ENCODE results near the gene COL1A2. TPM values are rescaled to one million over a fixed set of nuclear protein-coding genes. Genes with fewer than 3 reads are reported as not detected.

The COL1A2 gene
- total RNA-seq, 1 experiment from 2014 or later, result 42.1 TPM

DNA sequence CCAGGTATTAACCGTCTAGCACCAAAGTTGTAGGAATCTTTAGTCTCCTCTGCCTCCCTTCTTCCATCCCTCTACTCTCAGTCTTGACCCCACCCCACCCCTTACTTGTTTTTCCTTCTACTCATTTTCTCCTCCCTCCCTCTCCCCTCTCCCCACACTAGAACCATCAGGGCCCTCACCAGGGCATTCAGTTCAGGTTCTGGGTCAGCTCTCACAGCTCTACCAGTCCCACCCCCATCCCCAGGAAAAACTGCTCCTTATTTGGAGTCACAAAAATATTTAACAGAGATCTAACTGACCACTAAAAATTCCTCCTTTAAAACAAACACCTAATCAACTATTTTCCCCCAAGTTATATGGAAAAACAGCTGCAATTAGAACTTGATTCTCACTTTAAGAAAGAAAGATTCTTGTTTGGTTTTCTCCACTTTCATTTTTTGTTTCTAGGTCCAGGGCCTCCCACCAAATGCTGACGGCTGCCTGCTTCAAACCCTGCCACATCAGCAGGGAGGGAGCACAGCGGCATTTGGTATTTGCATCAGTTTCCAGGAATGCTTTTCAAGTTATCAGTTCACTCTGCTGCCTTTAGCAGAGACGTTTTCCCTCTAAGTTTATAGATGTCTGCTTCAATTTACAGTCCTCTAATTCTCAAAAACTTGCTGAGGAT, 2.8 kb upstream of the COL1A2 start:
- peaks cover 8% of the 10 kb centered on the region for H3K27me3 Mint-ChIP-seq (ENCODE audit: low read depth)

More for the DNA sequence above, 2.8 kb upstream of the COL1A2 start:
- Histone ChIP-seq H3T11ph (ENCODE audit: low read length) (no peak overlapping the region), H2AFZ (ENCODE audit: low read length) (no peak overlapping the region), H3K4me2 (ENCODE audit: insufficient read depth, insufficient read length, low read length) (no peak overlapping the region), H3K9ac (ENCODE audit: extremely low read depth, insufficient read length, low read length) (no peak overlapping the region), H3K56ac (ENCODE audit: insufficient read length, low read depth, low read length) (no peak overlapping the region), H3K79me1 (ENCODE audit: insufficient read depth, low read depth, low read length, poor library complexity, severe bottlenecking) (no peaks in the 10 kb centered on the region), H2BK15ac (ENCODE audit: low read depth, low read length) (no peak overlapping the region), H3K4me1 (ENCODE audit: insufficient read depth, low read length) (peaks cover 4% of the 10 kb centered on the region; the same call in 1 of the 2 replicates), H3K27me3 (ENCODE audit: insufficient read depth, low read length) (no peaks in the 10 kb centered on the region), H4K20me1 (ENCODE audit: control insufficient read depth, insufficient read depth, insufficient read length) (no peaks in the 10 kb centered on the region), H2AK5ac (ENCODE audit: insufficient read length, low read length) (no peak overlapping the region), H3K9me3 (ENCODE audit: control insufficient read depth, low read depth, low read length) (no peaks in the 10 kb centered on the region), H4K91ac (ENCODE audit: insufficient read length, low read depth, low read length) (no peak overlapping the region), H2BK12ac (ENCODE audit: insufficient read length, low read depth, low read length) (no peak overlapping the region), H3K23me2 (ENCODE audit: insufficient read length, low read depth, low read length, poor library complexity, severe bottlenecking) (peaks cover 17% of the 10 kb centered on the region), H4K8ac (replicated peaks; ENCODE audit: insufficient read length, low read depth, low read length) (no peak overlapping the region), H2BK5ac (ENCODE audit: insufficient read length, low read length) (no peak overlapping the region), H3K18ac (ENCODE audit: insufficient read length, low read depth, low read length) (no peak overlapping the region), H3K4ac (ENCODE audit: low read depth, low read length) (no peak overlapping the region), H3K79me2 (ENCODE audit: insufficient read depth, low read length) (no peaks in the 10 kb centered on the region), H4K5ac (ENCODE audit: insufficient read length, low read depth, low read length) (no peak overlapping the region), H3K27ac (ENCODE audit: insufficient read length, low read depth, low read length) (no peak overlapping the region), H2BK120ac (ENCODE audit: low read depth, low read length, poor library complexity, severe bottlenecking) (no peak overlapping the region), H3K14ac (ENCODE audit: insufficient read depth, low read length) (no peak overlapping the region), H2BK20ac (ENCODE audit: low read depth, low read length, poor library complexity, severe bottlenecking) (no peak overlapping the region), H3K23ac (ENCODE audit: insufficient read length, low read depth, low read length) (no peak overlapping the region)
- Mint-ChIP-seq H3K27ac (peak overlapping the region; percentile 66 to 97 (median 90)), H3K9me3 (no peaks in the 10 kb centered on the region), H3K4me1 (peaks cover 38 to 42% of the 10 kb centered on the region in 2 experiments), H3K4me3 (peak overlapping the region in 1 of 2 experiments; percentile 58; a peak in 2 of 5 replicates), H3K36me3 (ENCODE audit: insufficient read depth in 1 of 3, low read depth in 3 of 3) (no peaks in the 10 kb centered on the region)
- TF ChIP-seq, protein P1, sequence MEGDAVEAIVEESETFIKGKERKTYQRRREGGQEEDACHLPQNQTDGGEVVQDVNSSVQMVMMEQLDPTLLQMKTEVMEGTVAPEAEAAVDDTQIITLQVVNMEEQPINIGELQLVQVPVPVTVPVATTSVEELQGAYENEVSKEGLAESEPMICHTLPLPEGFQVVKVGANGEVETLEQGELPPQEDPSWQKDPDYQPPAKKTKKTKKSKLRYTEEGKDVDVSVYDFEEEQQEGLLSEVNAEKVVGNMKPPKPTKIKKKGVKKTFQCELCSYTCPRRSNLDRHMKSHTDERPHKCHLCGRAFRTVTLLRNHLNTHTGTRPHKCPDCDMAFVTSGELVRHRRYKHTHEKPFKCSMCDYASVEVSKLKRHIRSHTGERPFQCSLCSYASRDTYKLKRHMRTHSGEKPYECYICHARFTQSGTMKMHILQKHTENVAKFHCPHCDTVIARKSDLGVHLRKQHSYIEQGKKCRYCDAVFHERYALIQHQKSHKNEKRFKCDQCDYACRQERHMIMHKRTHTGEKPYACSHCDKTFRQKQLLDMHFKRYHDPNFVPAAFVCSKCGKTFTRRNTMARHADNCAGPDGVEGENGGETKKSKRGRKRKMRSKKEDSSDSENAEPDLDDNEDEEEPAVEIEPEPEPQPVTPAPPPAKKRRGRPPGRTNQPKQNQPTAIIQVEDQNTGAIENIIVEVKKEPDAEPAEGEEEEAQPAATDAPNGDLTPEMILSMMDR (conservative IDR thresholded peaks at IDR 0.05), result no peak
- DNase-seq, result peak; percentile 34
- no CpG with 5 or more reads among the region's 4 CpGs for WGBS (ENCODE audit: extremely low coverage, insufficient read length, low lambda C conversion rate)

Measured in H9 (cell line).